Upper lobe of left lung (tissue), 6 donors: ENCODE results near the gene SCTR. TPM values are rescaled to one million over a fixed set of nuclear protein-coding genes. Genes with fewer than 3 reads are reported as not detected.

Experiments used
- ATAC-seq, 2 donors: fragments of 200-7000 bp; cut with Tn5 transposase; one replicate each; pipeline ENCODE4 v1.9.1; 2022; ENCODE audit warnings: mild to moderate bottlenecking in 2 of 2, moderate library complexity in 2 of 2; ENCODE audit not compliant: low FRiP score in 2 of 2
- DNase-seq, 2 donors: peaks; one replicate each; pipeline ENCODE4 v3.0.0-alpha.2; 2019 to 2020
- H3K27ac ChIP-seq, 4 donors: fragments of 200-600 bp; sonication (generic); one replicate each; pipeline ENCODE4 v1.5.1; 2016 to 2019
- H3K27me3 ChIP-seq, 4 donors: fragments of 200-600 bp; sonication (generic); one replicate each; pipeline ENCODE4 v1.5.1; 2017 to 2019
- H3K36me3 ChIP-seq, 4 donors: fragments of 200-600 bp; sonication (generic); one replicate each; pipeline ENCODE4 v1.5.1; 2016 to 2019
- H3K4me1 ChIP-seq, 4 donors: fragments of 200-600 bp; sonication (generic); one replicate each; pipeline ENCODE4 v1.5.1; 2018 to 2019
- H3K4me3 ChIP-seq, 4 donors: fragments of 200-600 bp; sonication (generic); one replicate each; pipeline ENCODE4 v1.5.1; 2017 to 2019; ENCODE audit warnings: mild to moderate bottlenecking in 2 of 4, moderate library complexity in 1 of 4
- H3K9me3 ChIP-seq, 4 donors: fragments of 200-600 bp; sonication (generic); one replicate each; pipeline ENCODE4 v1.5.1; 2018 to 2019
- EP300 ChIP-seq, 4 donors: sonication (generic); formaldehyde crosslinking; IDR thresholded peaks; one replicate each; pipeline ENCODE4 v1.5.1; 2017; ENCODE audit warnings: antibody characterized with exemption in 4 of 4, control low read depth in 2 of 4
- POLR2A ChIP-seq, 4 donors: fragments of 450-650 bp; IDR thresholded peaks; one replicate each; pipeline ENCODE4 v1.5.1; 2016 to 2017; ENCODE audit warnings: antibody characterized with exemption in 4 of 4, mild to moderate bottlenecking in 2 of 4
- POLR2AphosphoS5 ChIP-seq, 2 donors: sonication (generic); formaldehyde crosslinking; IDR thresholded peaks; one replicate each; pipeline ENCODE4 v1.5.1; 2017; ENCODE audit warnings: antibody characterized with exemption in 2 of 2
- WGBS, 2 donors: methylation state at CpG; one replicate each; pipeline ENCODE4 v1.1.5; 2017 to 2018; 5-methylcytosine and 5-hydroxymethylcytosine counted together
- total RNA-seq, 6 donors: library from RNA; depleted of rRNA in 4 of 6; stranded (reverse); fragments of >200 nt in 4 of 6; gene quantifications; one replicate each; pipeline versions ENCODE4 v1.1.0 to v1.2.1, GENCODE V29; 2016 to 2021
- TF ChIP-seq, protein P1 (sequence below), 6 experiments: fragments of 450-650 bp in 4 of 6; fragments of 200-600 bp in 2 of 6; sonication (generic) in 2 of 6; IDR thresholded peaks; one replicate each; pipeline ENCODE4 v1.5.1; 2016 to 2019; ENCODE audit warnings: antibody characterized with exemption in 6 of 6
- donor health status: DM: no; HTN: no; CAD: no; lungs with moderate emphysema.
- donor health status: DM: no; HTN: yes; CAD: no; lungs with severe emphysema.

Gene SCTR
- total RNA-seq, 6 donors from 2014 or later: 3.2 to 52.5 (median 16.6) TPM

DNA sequence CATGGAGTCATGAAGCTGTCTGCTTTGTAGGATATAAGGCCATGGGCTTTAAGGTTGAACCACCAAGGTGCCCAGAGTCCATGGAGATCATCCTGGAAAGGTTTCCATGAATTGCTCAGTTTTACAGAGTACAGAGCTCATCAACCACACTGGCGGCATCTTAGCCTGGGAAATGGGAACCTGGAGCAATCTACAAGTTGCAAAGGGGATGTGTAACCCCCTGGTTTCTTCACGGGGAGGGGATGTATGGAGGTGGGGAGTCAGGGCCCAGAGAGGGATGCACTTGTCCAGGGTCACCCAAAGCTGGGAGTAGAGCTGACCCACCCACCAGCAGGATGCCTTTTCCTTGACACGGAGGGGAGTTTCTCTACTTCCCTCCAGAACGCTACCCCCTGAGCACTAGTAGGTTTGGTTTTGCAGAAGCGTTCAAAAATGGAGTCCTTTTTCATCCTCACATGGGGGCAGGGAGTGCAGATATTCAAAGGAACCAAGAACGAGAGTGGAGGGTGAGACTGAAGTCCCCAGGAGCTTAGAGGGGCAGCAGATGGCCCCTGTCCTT is 85.5 kb downstream of the SCTR start:
- TF ChIP-seq EP300 (IDR thresholded peaks at IDR 0.05) (no peak), POLR2AphosphoS5 (IDR thresholded peaks at IDR 0.05) (no peak), POLR2A (IDR thresholded peaks at IDR 0.05) (no peak)
- TF ChIP-seq, protein P1, sequence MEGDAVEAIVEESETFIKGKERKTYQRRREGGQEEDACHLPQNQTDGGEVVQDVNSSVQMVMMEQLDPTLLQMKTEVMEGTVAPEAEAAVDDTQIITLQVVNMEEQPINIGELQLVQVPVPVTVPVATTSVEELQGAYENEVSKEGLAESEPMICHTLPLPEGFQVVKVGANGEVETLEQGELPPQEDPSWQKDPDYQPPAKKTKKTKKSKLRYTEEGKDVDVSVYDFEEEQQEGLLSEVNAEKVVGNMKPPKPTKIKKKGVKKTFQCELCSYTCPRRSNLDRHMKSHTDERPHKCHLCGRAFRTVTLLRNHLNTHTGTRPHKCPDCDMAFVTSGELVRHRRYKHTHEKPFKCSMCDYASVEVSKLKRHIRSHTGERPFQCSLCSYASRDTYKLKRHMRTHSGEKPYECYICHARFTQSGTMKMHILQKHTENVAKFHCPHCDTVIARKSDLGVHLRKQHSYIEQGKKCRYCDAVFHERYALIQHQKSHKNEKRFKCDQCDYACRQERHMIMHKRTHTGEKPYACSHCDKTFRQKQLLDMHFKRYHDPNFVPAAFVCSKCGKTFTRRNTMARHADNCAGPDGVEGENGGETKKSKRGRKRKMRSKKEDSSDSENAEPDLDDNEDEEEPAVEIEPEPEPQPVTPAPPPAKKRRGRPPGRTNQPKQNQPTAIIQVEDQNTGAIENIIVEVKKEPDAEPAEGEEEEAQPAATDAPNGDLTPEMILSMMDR (IDR thresholded peaks at IDR 0.05): no peak
- DNase-seq (no peak), ATAC-seq (no peak)
- Histone ChIP-seq H3K27me3 (no peaks in the 10 kb centered on the region), H3K36me3 (peaks cover 0 to 15% (median 5%) of the 10 kb centered on the region in 4 donors), H3K9me3 (no peaks in the 10 kb centered on the region), H3K4me3 (no peak overlapping the region), H3K27ac (no peak overlapping the region), H3K4me1 (peaks cover 17 to 38% (median 24%) of the 10 kb centered on the region in 4 donors)
- 84 to 87% methylated on average over 6 of the region's 6 CpGs for WGBS, 2 donors

DNA sequence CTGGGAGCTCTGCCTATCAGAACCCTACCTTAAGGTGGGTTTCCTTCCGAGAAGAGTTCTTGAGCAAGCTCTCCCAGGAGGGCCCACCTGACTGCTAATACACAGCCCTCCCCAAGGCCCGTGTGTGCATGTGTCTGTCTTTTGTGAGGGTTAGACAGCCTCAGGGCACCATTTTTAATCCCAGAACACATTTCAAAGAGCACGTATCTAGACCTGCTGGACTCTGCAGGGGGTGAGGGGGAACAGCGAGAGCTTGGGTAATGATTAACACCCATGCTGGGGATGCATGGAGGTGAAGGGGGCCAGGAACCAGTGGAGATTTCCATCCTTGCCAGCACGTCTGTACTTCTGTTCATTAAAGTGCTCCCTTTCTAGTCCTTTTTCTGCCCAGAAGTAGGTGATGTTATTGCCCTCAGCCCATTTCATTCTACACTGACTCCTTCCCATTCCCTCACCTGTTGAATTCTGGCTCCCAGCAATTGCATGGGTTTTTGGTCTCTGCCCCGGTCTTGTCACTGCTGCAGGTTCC is 86.1 kb downstream of the SCTR start:
- Histone ChIP-seq H3K36me3 (peaks cover 0 to 15% (median 5%) of the 10 kb centered on the region in 4 donors), H3K4me3 (no peak overlapping the region), H3K27ac (no peak overlapping the region), H3K27me3 (no peaks in the 10 kb centered on the region), H3K4me1 (peaks cover 23 to 44% (median 30%) of the 10 kb centered on the region in 4 donors), H3K9me3 (no peaks in the 10 kb centered on the region)
- WGBS, 2 donors: 77 to 94% methylated on average over 6 of the region's 6 CpGs
- no peak for ATAC-seq
- no peak for TF ChIP-seq EP300 (IDR thresholded peaks at IDR 0.05)
- TF ChIP-seq POLR2AphosphoS5 (IDR thresholded peaks at IDR 0.05): no peak
- TF ChIP-seq, protein P1 (IDR thresholded peaks at IDR 0.05): no peak
- no peak for TF ChIP-seq POLR2A (IDR thresholded peaks at IDR 0.05)
- no peak for DNase-seq

DNA sequence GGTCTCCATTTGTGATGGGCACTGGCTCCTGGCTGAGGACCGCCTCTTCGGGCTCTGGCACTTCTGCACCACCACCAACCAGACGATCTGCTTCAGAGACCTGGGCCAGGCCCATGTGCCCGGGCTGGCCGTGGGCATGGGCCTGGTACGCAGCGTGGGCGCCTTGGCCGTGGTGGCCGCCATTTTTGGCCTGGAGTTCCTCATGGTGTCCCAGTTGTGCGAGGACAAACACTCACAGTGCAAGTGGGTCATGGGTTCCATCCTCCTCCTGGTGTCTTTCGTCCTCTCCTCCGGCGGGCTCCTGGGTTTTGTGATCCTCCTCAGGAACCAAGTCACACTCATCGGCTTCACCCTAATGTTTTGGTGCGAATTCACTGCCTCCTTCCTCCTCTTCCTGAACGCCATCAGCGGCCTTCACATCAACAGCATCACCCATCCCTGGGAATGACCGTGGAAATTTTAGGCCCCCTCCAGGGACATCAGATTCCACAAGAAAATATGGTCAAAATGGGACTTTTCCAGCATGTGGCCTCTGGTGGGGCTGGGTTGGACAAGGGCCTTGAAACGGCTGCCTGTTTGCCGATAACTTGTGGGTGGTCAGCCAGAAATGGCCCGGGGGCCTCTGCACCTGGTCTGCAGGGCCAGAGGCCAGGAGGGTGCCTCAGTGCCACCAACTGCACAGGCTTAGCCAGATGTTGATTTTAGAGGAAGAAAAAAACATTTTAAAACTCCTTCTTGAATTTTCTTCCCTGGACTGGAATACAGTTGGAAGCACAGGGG is 87.1 kb downstream of the SCTR start:
- no peaks in the 10 kb centered on the region for H3K27me3 ChIP-seq
- peaks cover 0 to 15% (median 5%) of the 10 kb centered on the region in 4 donors for H3K36me3 ChIP-seq
- ATAC-seq: no peak
- no peak for DNase-seq
- peaks cover 25 to 54% (median 37%) of the 10 kb centered on the region in 4 donors for H3K4me1 ChIP-seq
- no peak overlapping the region for H3K4me3 ChIP-seq
- H3K27ac ChIP-seq: no peak overlapping the region
- no peak for TF ChIP-seq EP300 (IDR thresholded peaks at IDR 0.05)
- TF ChIP-seq, protein P1 (IDR thresholded peaks at IDR 0.05): no peak
- TF ChIP-seq POLR2AphosphoS5 (IDR thresholded peaks at IDR 0.05): no peak
- TF ChIP-seq POLR2A (IDR thresholded peaks at IDR 0.05): no peak
- no peaks in the 10 kb centered on the region for H3K9me3 ChIP-seq
- WGBS, 2 donors: 93 to 95% methylated on average over 11 to 22 of the region's 22 CpGs

DNA sequence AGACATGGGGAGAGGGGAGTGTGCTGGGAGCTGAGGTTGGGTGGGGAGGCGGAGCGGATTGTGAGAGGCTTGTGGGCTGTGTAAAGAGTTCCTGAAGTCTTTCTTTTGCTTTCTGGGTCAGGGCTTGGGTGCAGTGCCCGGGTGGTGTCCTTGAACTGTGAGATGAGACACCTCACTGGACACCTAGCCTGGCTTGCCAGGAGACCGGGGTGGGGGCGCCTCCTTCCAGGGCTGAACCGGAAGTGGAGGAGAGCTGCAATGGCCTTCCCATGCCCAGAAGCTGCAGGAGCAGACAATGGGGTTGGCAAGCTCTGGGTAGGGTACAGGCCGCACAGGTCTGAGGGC is 88.4 kb downstream of the SCTR start:
- no peaks in the 10 kb centered on the region for H3K27me3 ChIP-seq
- DNase-seq (peak in 1 of 2 donors; percentile 22), ATAC-seq (peak in 1 of 2 donors; percentile 41)
- peaks cover 28 to 65% (median 46%) of the 10 kb centered on the region in 4 donors for H3K4me1 ChIP-seq
- peak overlapping the region; percentile 25 to 90 (median 69) for H3K27ac ChIP-seq
- TF ChIP-seq, protein P1 (IDR thresholded peaks at IDR 0.05): no peak
- no peak for TF ChIP-seq POLR2A (IDR thresholded peaks at IDR 0.05)
- TF ChIP-seq EP300 (IDR thresholded peaks at IDR 0.05): no peak
- TF ChIP-seq POLR2AphosphoS5 (IDR thresholded peaks at IDR 0.05): no peak
- WGBS, 2 donors: 49 to 72% methylated on average over 6 to 7 of the region's 7 CpGs
- peaks cover 0 to 15% (median 5%) of the 10 kb centered on the region in 4 donors for H3K36me3 ChIP-seq
- no peak overlapping the region for H3K4me3 ChIP-seq
- H3K9me3 ChIP-seq: no peaks in the 10 kb centered on the region
